ENCODE data around the gene NAT8L.

Gene NAT8L

GRCh38 chr4:2076908-2077536 lies 17.9 kb downstream of the NAT8L start:
- no peak for DNase-seq

GRCh38 chr4:2077537-2078460 lies 18.7 kb downstream of the NAT8L start:
- DNase-seq = no peak

- no peak for DNase-seq
Measured at GRCh38 chr4:2078584-2078983, 19.5 kb downstream of the NAT8L start.

- no peak for DNase-seq
Measured at GRCh38 chr4:2079006-2079405, 19.9 kb downstream of the NAT8L start.

GRCh38 chr4:2079926-2080325 lies 20.8 kb downstream of the NAT8L start:
- DNase-seq = no peak

GRCh38 chr4:2080429-2081300 lies 21.5 kb downstream of the NAT8L start:
- DNase-seq = no peak

- no peak for DNase-seq
Measured at GRCh38 chr4:2081540-2081939, 22.4 kb downstream of the NAT8L start.

- DNase-seq = no peak
Measured at GRCh38 chr4:2082118-2082517, 23.0 kb downstream of the NAT8L start.

- no peak for DNase-seq
Measured at GRCh38 chr4:2082627-2083026, 23.5 kb downstream of the NAT8L start.

- no peak for DNase-seq
Measured at GRCh38 chr4:2083116-2083825, 24.1 kb downstream of the NAT8L start.

- DNase-seq = no peak
Measured at GRCh38 chr4:2083826-2084160, 24.7 kb downstream of the NAT8L start.

- no peak for DNase-seq
Measured at GRCh38 chr4:2084316-2084715, 25.2 kb downstream of the NAT8L start.

GRCh38 chr4:2085496-2085901 lies 26.4 kb downstream of the NAT8L start:
- no peak for DNase-seq

GRCh38 chr4:2087170-2087569 lies 28.0 kb downstream of the NAT8L start:
- no peak for DNase-seq

GRCh38 chr4:2089222-2089621 lies 30.1 kb downstream of the NAT8L start:
- DNase-seq = no peak

- DNase-seq = no peak
Measured at GRCh38 chr4:2090642-2091041, 31.5 kb downstream of the NAT8L start.

- DNase-seq = no peak
Measured at GRCh38 chr4:2091990-2092668, 33.0 kb downstream of the NAT8L start.

GRCh38 chr4:2092669-2093053 lies 33.5 kb downstream of the NAT8L start:
- no peak for DNase-seq

GRCh38 chr4:2093265-2093664 lies 34.1 kb downstream of the NAT8L start:
- DNase-seq = no peak

- DNase-seq = no peak
Measured at GRCh38 chr4:2094545-2094944, 35.4 kb downstream of the NAT8L start.

- DNase-seq = no peak
Measured at GRCh38 chr4:2095236-2096072, 36.3 kb downstream of the NAT8L start.

Measured in NCI-H146 (cell line).